A549 (cell line): Measurements from ENCODE around the gene ERCC8. TPM values are rescaled to one million over a fixed set of nuclear protein-coding genes. Genes with fewer than 3 reads are reported as not detected.
"Not testable (repeated sequence)": the region's sequence is repeated elsewhere in the genome, so short reads cannot be mapped to it uniquely, and the experiment has no call there.

Experiments
- ATAC-seq, 2 experiments: fragments of 200-7000 bp in 1 of 2; fragments of >200 bp in 1 of 2; cut with Nextera tagmentation in 1 of 2; cut with Tn5 transposase in 1 of 2; 3 replicates each; pipeline versions ENCODE4 v1.8.0 to v1.9.1; 2018 to 2020; ENCODE audit warnings: mild to moderate bottlenecking in 1 of 2, moderate library complexity in 1 of 2
- CTCF ChIA-PET: fragments of 300-600 bp; sonication (Branson Sonifier 250); formaldehyde crosslinking; extraction: SDS; loops from one replicate; lab custom pipeline; 2021; ENCODE audit warnings: antibody characterized with exemption, inconsistent platforms; lab: Yijun Ruan, JAX
- POLR2A ChIA-PET: fragments of 350-600 bp; formaldehyde crosslinking; extraction: SDS; loops from one replicate; lab custom pipeline; 2021; ENCODE audit warnings: antibody characterized with exemption, inconsistent platforms; lab: Yijun Ruan, JAX
- DNase-seq, 2 experiments: peaks; one replicate each; pipeline versions ENCODE4 v3.0.0 to v3.0.0-alpha.2; 2011 to 2016; ENCODE audit warnings: low read depth in 1 of 2, low spot score in 1 of 2
- FAIRE-seq: peaks from 2 replicates; lab custom pipeline; 2011; peaks lifted over from hg19 to GRCh38; lab: Jason Lieb, UNC
- H3K27ac ChIP-seq, 2 experiments: fragments of >200 bp; sonication (Bioruptor Twin); formaldehyde crosslinking; 3 replicates each; pipeline ENCODE4 v1.5.1; 2016 to 2017
- H3K4me1 ChIP-seq: fragments of >200 bp; sonication (Bioruptor Twin); formaldehyde crosslinking; 3 replicates; pipeline ENCODE4 v1.6.1; 2016
- H3K4me2 ChIP-seq: fragments of >200 bp; sonication (Bioruptor Twin); formaldehyde crosslinking; 3 replicates; pipeline ENCODE4 v1.6.1; 2016
- H3K4me3 ChIP-seq: fragments of >200 bp; sonication (Bioruptor Twin); formaldehyde crosslinking; 3 replicates; pipeline ENCODE4 v1.5.1; 2016
- H3K9me3 ChIP-seq: fragments of >200 bp; sonication (Bioruptor Twin); formaldehyde crosslinking; 3 replicates; pipeline ENCODE4 v1.6.1; 2016
- CBX2 ChIP-seq: fragments of 200-600 bp; sonication (generic); IDR thresholded peaks from 2 replicates; pipeline ENCODE4 v1.6.1; 2016; ENCODE audit warnings: low read depth, mild to moderate bottlenecking, borderline replicate concordance
- CEBPB ChIP-seq, 2 experiments: fragments of >200 bp in 1 of 2; sonication (Bioruptor Twin) in 1 of 2; formaldehyde crosslinking in 1 of 2; IDR thresholded peaks; 2 replicates each; pipeline ENCODE4 v1.6.1; 2012 to 2016
- CHD2 ChIP-seq: fragments of 150-350 bp; IDR thresholded peaks from 2 replicates; pipeline ENCODE4 v1.6.1; 2014; ENCODE audit warnings: low read length; ENCODE audit not compliant: partially characterized antibody
- CHD4 ChIP-seq: fragments of 200-600 bp; sonication (generic); IDR thresholded peaks from 2 replicates; pipeline ENCODE4 v1.6.1; 2016; ENCODE audit warnings: antibody characterized with exemption, mild to moderate bottlenecking, borderline replicate concordance
- E2F6 ChIP-seq: IDR thresholded peaks from 2 replicates; pipeline ENCODE4 v1.6.1; 2012; ENCODE audit warnings: low read depth, borderline replicate concordance
- EHF ChIP-seq: fragments of 250-450 bp; sonication (Bioruptor Pico); IDR thresholded peaks from 2 replicates; pipeline ENCODE4 v1.5.0; 2020; ENCODE audit warnings: mild to moderate bottlenecking
- EP300 ChIP-seq, 2 experiments: fragments of >200 bp; sonication (Bioruptor Twin); formaldehyde crosslinking; IDR thresholded peaks; 2 replicates in 1 of 2; 3 replicates in 1 of 2; pipeline ENCODE4 v1.6.1; 2016 to 2017
- HEYL ChIP-seq: fragments of 250-450 bp; sonication (Bioruptor Pico); IDR thresholded peaks from 2 replicates; pipeline ENCODE4 v1.8.0; 2021; ENCODE audit warnings: mild to moderate bottlenecking, moderate library complexity
- HOXB13 ChIP-seq: fragments of 250-450 bp; sonication (Bioruptor Pico); IDR thresholded peaks from 2 replicates; pipeline ENCODE4 v1.5.0; 2020; ENCODE audit warnings: low read depth, mild to moderate bottlenecking, moderate library complexity
- KDM5A ChIP-seq: fragments of 200-600 bp; sonication (generic); IDR thresholded peaks from 2 replicates; pipeline ENCODE4 v1.6.1; 2016; ENCODE audit warnings: antibody characterized with exemption, mild to moderate bottlenecking
- PBX3 ChIP-seq: IDR thresholded peaks from 2 replicates; pipeline ENCODE4 v1.6.1; 2012
- POLR2A ChIP-seq: IDR thresholded peaks from 2 replicates; pipeline ENCODE4 v1.6.1; 2012; ENCODE audit warnings: mild to moderate bottlenecking, low read length
- RARB ChIP-seq: fragments of 250-450 bp; sonication (Bioruptor Pico); IDR thresholded peaks from 2 replicates; pipeline ENCODE4 v1.8.0; 2021; ENCODE audit warnings: mild to moderate bottlenecking, moderate library complexity
- RCOR1 ChIP-seq: fragments of 150-350 bp; IDR thresholded peaks from 2 replicates; pipeline ENCODE4 v1.6.1; 2014; ENCODE audit warnings: antibody characterized with exemption, low read length, low read depth
- RNF2 ChIP-seq: fragments of 200-600 bp; sonication (generic); IDR thresholded peaks from 2 replicates; pipeline ENCODE4 v1.6.1; 2016; ENCODE audit warnings: low read depth, mild to moderate bottlenecking, antibody characterized with exemption, moderate library complexity, borderline replicate concordance
- SREBF2 ChIP-seq: fragments of 450-650 bp; IDR thresholded peaks from 2 replicates; pipeline ENCODE4 v1.6.1; 2014; ENCODE audit warnings: mild to moderate bottlenecking, moderate library complexity
- TFCP2L1 ChIP-seq: fragments of 250-450 bp; sonication (Bioruptor Pico); IDR thresholded peaks from 2 replicates; pipeline ENCODE4 v1.5.0; 2021; ENCODE audit warnings: mild to moderate bottlenecking
- TP53 ChIP-seq: fragments of 250-450 bp; sonication (Bioruptor Pico); IDR thresholded peaks from 2 replicates; pipeline ENCODE4 v1.5.0; 2021; ENCODE audit warnings: mild to moderate bottlenecking, moderate library complexity
- ZFP36 ChIP-seq: fragments of 450-650 bp; IDR thresholded peaks from 2 replicates; pipeline ENCODE4 v1.6.1; 2014; ENCODE audit warnings: borderline replicate concordance; ENCODE audit not compliant: partially characterized antibody
- ZNF302 ChIP-seq: fragments of 250-450 bp; sonication (Bioruptor Pico); IDR thresholded peaks from 2 replicates; pipeline ENCODE4 v1.9.0; 2021; ENCODE audit warnings: inconsistent platforms, mild to moderate bottlenecking, moderate library complexity
- WGBS: methylation state at CpG from one replicate; pipeline ENCODE4 v1.1.6; 2017; ENCODE audit errors: missing lambda C conversion rate; 5-methylcytosine and 5-hydroxymethylcytosine counted together
- polyA plus RNA-seq, 4 experiments: library from polyadenylated mRNA; depleted of rRNA in 3 of 4; stranded (reverse); fragments of >200 nt; fragmentation: RNase III in 1 of 4; extraction: RNeasy Plus Mini Kit Qiagen cat#74134 plus additional on column Dnase treatment in 1 of 4; gene quantifications; 2 replicates in 3 of 4; 3 replicates in 1 of 4; pipeline ENCODE4 v1.2.3, GENCODE V29; 2011 to 2017
- TF ChIP-seq, protein P1 (sequence below): fragments of 150-350 bp; IDR thresholded peaks from 2 replicates; pipeline ENCODE4 v1.6.1; 2014; ENCODE audit warnings: low read depth, mild to moderate bottlenecking, low read length
- TF ChIP-seq, protein P2 (sequence below): fragments of 250-450 bp; sonication (Bioruptor Pico); IDR thresholded peaks from 2 replicates; pipeline ENCODE4 v1.5.0; 2020; ENCODE audit warnings: low read depth, mild to moderate bottlenecking, moderate library complexity

Gene ERCC8
- polyA plus RNA-seq, 2 of the 4 experiments (the other 2 are of a cell fraction): 22.9 to 31.5 TPM

- FAIRE-seq: no peak
These were observed 72.0 kb downstream of the ERCC8 start for GRCh38 chr5:60872892-60873291.

GRCh38 chr5:60870857-60871256 is 74.0 kb downstream of the ERCC8 start:
- TF ChIP-seq EHF (CRISPR knock-in tag) (no peak), EP300 (IDR thresholded peaks at IDR 0.05) (no peak), ZFP36 (no peak), POLR2A (no peak), SREBF2 (no peak), CBX2 (no peak), KDM5A (no peak), CHD2 (no peak), TFCP2L1 (CRISPR knock-in tag) (no peak), CHD4 (no peak)
- TF ChIP-seq, protein P1, sequence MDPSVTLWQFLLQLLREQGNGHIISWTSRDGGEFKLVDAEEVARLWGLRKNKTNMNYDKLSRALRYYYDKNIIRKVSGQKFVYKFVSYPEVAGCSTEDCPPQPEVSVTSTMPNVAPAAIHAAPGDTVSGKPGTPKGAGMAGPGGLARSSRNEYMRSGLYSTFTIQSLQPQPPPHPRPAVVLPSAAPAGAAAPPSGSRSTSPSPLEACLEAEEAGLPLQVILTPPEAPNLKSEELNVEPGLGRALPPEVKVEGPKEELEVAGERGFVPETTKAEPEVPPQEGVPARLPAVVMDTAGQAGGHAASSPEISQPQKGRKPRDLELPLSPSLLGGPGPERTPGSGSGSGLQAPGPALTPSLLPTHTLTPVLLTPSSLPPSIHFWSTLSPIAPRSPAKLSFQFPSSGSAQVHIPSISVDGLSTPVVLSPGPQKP: no peak
- 80% methylated on average over 3 of the region's 3 CpGs for WGBS
- ChIA-PET POLR2A (no interaction called here), CTCF (interaction anchor here (0.9 kb wide), 1 partner anchor 29 kb away, joined by 3 read pairs; no protein-coding TSS in a partner anchor)
- Histone ChIP-seq H3K4me2 (no peak overlapping the region), H3K4me3 (no peak overlapping the region), H3K9me3 (peaks cover 12% of the 10 kb centered on the region), H3K27ac (no peak overlapping the region), H3K4me1 (no peaks in the 10 kb centered on the region)
- DNase-seq (no peak), ATAC-seq (no peak), FAIRE-seq (no peak)

More at GRCh38 chr5:60872892-60873291, 72.0 kb downstream of the ERCC8 start:
- ChIA-PET CTCF (no interaction called here), POLR2A (no interaction called here)
- no peak for TF ChIP-seq HOXB13 (CRISPR knock-in tag)
- no peak for TF ChIP-seq TP53 (CRISPR knock-in tag)
- TF ChIP-seq RNF2: no peak
- Histone ChIP-seq H3K4me2 (no peak overlapping the region), H3K27ac (no peak overlapping the region), H3K4me3 (no peak overlapping the region), H3K4me1 (no peaks in the 10 kb centered on the region), H3K9me3 (peaks cover 12% of the 10 kb centered on the region)
- DNase-seq (no peak), ATAC-seq (no peak)

DNA sequence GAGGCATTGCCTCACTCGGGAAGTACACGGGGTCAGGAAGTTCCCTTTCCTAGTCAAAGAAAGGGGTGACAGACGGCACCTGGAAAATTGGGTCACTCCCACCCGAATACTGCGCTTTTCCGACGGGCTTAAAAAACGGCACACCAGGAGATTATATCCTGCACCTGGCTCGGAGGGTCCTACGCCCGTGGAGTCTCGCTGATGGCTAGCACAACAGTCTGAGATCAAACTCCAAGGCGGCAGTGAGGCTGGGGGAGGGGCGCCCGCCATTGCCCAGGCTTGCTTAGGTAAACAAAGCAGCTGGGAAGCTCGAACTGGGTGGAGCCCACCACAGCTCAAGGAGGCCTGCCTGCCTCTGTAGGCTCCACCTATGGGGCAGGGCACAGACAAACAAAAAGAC is 84.3 kb downstream of the ERCC8 start:
- ATAC-seq, H3K27ac ChIP-seq, CTCF ChIA-PET, DNase-seq, POLR2A ChIA-PET, H3K4me1 ChIP-seq, FAIRE-seq, H3K9me3 ChIP-seq, H3K4me3 ChIP-seq, H3K4me2 ChIP-seq: not testable (repeated sequence)
- 91% methylated on average over 13 of the region's 16 CpGs for WGBS

- 91% methylated on average over 1 of the region's 1 CpG for WGBS
- no peak overlapping the region for H3K4me3 ChIP-seq
- ATAC-seq (no peak), DNase-seq (no peak), FAIRE-seq (no peak)
- H3K4me1 ChIP-seq: no peaks in the 10 kb centered on the region
- TF ChIP-seq CEBPB (IDR thresholded peaks at IDR 0.05) (peak in 1 of 2 experiments; percentile 8; a peak in 1 of 4 replicates), E2F6 (no peak)
- no peak overlapping the region for H3K27ac ChIP-seq
- POLR2A ChIA-PET: no interaction called here
- H3K4me2 ChIP-seq: no peak overlapping the region
- H3K9me3 ChIP-seq: no peaks in the 10 kb centered on the region
- CTCF ChIA-PET: interaction anchor here (3.5 kb wide), 1 partner anchor 12 kb away, joined by 17 read pairs; the partner anchor contains the start of gene ELOVL7
These were observed 88.8 kb downstream of the ERCC8 start for GRCh38 chr5:60856066-60856465.

DNA sequence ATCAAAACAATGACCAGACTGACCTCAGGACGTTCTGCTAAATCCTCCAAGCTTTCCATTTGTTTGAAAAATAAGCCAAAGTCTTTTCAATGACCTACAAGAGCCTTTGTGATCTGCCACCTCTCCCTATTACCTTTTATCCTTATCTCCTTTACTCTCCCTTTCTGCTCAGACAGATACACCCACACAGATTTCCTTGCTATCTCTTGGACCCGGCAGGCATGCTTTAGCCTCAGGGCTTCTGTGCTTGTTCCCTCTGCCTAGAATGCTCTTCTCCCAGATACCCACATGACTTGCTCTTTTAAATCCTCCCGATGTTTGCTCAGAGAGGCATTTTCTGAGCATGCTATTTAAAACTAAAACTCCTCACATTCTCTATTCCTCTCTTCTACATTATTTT is 91.9 kb downstream of the ERCC8 start:
- ChIA-PET CTCF (interaction anchor here (0.6 to 3.5 kb wide), 3 partner anchors 9 to 42 kb away, joined by 3 to 17 read pairs (median 3); partner anchors contain the start of gene ELOVL7), POLR2A (no interaction called here)
- Histone ChIP-seq H3K4me2 (no peak overlapping the region), H3K4me1 (no peaks in the 10 kb centered on the region), H3K27ac (no peak overlapping the region), H3K9me3 (no peaks in the 10 kb centered on the region), H3K4me3 (no peak overlapping the region)
- 44% methylated on average over 3 of the region's 3 CpGs for WGBS
- ATAC-seq (no peak), DNase-seq (no peak), FAIRE-seq (no peak)
- TF ChIP-seq RARB (CRISPR knock-in tag) (no peak), ZNF302 (CRISPR knock-in tag) (no peak), PBX3 (no peak), HEYL (CRISPR knock-in tag) (no peak), RCOR1 (no peak)
- TF ChIP-seq, protein P2, sequence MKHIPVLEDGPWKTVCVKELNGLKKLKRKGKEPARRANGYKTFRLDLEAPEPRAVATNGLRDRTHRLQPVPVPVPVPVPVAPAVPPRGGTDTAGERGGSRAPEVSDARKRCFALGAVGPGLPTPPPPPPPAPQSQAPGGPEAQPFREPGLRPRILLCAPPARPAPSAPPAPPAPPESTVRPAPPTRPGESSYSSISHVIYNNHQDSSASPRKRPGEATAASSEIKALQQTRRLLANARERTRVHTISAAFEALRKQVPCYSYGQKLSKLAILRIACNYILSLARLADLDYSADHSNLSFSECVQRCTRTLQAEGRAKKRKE (CRISPR knock-in tag): no peak
